Activated CD8-positive, alpha-beta memory T cell treated with anti-CD3 and anti-CD28 coated beads for 36 hours (primary cell): ENCODE results near the gene NOD2. TPM values are rescaled to one million over a fixed set of nuclear protein-coding genes. Genes with fewer than 3 reads are reported as not detected.

Experiments
- CTCF ChIA-PET: fragments of 350-600 bp; sonication (Branson Sonifier 250); formaldehyde crosslinking; loops from one replicate; lab custom pipeline; 2021; ENCODE audit warnings: antibody characterized with exemption; lab: Charles Lee
- POLR2A ChIA-PET: fragments of 350-600 bp; sonication (Branson Sonifier 250); formaldehyde crosslinking; loops from one replicate; lab custom pipeline; 2021; ENCODE audit warnings: antibody characterized with exemption; lab: Charles Lee
- total RNA-seq, 2 experiments: library from RNA; stranded (reverse); gene quantifications; one replicate each; pipeline ENCODE4 v1.2.3, GENCODE V29; 2021

NOD2 gene
- 1 to 10 TPM; 2.3 to 3.8 TPM for total RNA-seq

DNA sequence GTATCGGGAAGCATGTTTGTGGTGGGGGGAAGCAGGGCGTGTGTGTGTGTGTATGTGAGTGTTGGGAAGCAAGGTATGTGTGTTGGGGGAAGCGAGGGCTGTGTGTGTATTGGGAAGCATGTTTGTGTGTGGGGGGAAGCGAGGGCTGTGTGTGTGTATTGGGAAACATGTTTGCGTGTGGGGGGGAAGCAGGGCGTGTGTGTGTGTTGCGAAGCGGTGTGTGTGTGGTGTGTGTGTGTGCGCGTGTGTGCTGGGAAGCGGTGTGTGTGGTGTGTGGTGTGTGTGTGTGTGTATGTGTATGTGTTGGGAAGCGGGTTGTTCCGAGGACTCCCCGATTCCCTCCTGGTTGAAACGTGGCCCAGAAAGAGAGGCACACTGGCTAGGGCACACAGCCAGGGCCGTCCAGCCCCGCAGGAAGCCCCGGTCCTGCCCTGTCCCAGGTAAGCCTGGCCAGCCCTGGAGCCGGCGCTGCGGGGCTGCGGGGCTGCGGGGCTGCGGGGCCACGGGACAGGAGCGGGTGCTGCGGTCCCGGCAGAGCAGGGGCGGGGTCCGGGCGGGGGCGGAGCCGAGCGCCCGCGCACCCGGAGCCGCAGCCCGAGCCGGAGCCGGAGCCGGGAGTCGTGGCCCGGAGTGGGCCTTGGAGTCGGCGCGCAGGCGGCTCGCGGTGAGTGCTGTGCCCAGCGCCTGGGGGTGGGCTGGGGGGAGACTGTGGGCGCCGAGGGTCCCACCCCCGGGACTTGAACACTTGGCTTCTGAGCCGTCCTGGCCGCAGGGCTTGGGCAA, at the start of gene NOD2:
Gene NOD2, plus strand, starts transcription at position 608 of the 783 bp plus-strand sequence. CDS start 5,890 bp downstream, outside the sequence.
- ChIA-PET CTCF (no interaction called here), POLR2A (no interaction called here)

DNA sequence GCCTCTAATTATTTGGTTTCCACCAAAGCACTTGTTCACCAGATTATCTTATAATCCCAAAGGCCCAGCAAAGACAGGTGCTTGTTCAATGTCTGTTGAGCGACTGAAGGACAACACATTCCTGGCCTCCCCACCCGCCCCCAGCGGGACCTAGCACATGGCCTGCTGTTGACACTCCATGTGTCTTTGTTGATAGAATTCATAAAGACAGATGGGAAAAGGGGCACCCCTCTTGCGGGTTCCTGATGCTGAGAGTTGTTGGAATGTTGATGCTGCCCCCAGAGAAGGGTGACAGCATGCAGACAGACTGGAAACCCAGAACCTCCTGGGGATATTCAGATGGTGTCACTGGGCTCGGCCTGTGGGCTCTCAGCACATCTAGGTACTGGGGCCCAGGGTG, 49.2 kb upstream of the NOD2 start:
- CTCF ChIA-PET = no interaction called here
- POLR2A ChIA-PET = no interaction called here

DNA sequence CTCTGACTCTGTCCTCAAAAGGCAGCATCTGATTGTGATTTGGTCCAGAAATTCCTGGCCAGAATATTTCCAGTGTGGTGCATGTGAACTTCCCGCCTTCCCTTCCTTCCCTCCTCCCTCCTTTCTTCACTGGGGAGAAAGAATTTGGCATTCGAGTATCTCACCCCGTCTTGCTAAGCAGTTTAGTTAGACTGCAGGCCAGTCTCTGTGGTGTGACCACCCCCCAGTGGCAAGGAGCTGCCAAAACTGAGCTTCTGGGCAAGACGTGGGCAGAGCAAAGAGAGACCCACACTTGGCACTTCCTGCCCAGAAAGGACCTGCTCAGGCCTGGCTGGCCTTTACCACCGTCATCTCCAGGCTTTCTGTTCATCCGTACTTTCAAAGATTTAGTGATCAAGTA, 48.7 kb upstream of the NOD2 start:
- CTCF ChIA-PET = no interaction called here
- POLR2A ChIA-PET = no interaction called here

DNA sequence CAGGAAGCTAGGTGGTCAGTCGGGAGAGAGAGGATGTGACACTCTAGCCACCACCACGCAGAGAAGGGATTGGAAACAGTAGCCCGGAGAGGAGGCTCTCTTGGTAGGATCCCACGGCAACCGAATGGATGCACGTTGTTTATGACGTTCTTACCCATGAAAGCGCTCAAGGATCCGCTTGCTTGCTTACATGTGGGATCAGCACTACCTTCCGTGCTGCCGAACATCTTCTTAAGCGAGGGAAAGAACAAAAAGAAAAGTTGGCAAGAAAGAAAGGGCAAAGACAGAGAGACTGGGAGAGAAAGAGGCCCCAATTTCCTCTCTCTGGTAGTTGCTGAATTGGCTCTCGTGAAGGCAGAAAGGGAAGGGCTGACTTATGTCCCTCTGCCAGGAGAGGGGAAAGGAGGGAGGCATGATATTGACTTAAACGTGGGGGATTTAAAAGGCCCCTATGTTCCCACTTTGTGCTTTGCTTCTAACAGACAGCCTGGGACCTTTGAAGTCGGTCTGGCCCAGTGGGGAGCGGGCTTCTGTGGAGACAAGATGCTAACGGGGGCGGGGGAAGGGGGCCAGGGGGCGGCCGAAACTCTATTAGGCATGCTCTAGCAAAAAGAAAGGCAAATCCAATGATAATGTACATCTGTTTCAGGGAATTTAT, 47.7 kb upstream of the NOD2 start:
- CTCF ChIA-PET = interaction anchor here (0.7 kb wide), 1 partner anchor 45 kb away, joined by 3 read pairs; no protein-coding TSS in a partner anchor
- POLR2A ChIA-PET = no interaction called here

DNA sequence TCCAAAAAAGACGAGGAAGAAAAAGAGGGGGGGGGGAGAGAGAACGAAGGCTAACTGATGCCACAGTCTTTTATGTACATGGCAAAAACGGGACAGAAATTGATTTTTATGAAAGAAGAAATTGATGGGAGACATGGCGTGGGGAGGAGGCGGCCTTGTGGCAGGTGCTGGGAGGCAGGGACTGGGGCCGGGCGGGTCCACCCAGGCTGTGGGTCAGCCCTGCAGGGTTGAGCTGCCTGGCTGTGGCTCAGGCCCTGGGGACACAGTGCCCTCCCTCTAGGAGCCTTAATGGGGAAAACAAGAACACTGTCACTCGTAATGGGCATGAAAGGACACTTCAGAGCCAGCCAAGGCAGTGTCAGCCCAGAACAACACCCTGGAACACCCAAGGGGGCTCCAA, 47.1 kb upstream of the NOD2 start:
- ChIA-PET POLR2A (no interaction called here), CTCF (interaction anchor here (0.7 kb wide), 1 partner anchor 46 kb away, joined by 3 read pairs; no protein-coding TSS in a partner anchor)

DNA sequence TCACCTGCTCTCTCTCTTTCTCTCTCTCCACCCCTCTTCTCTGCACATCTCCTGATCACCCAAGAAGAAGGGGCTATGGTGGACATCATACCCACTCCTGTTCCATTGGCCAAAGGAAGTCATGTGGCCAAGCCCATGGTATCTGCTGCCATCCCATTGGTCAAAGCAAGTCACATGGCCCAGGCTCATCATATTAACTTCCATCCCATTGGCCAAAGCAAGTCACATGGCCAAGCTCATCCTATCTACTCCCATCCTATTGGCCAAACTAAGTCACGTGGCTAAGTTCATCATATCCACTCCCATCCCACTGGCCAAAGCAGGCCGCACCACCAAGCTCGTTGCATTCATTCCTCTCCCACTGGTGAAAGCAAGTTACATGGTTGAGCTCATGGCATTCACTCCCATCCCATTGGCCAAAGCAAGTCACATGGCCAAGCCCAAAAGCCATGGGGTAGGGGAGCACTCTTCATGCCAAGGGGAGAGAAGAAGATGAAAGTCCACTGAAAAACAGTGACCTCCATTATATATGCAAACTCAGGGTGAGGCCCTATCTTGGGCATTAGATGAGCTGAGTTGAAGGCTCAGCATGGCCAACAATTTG, 41.5 kb upstream of the NOD2 start:
- ChIA-PET CTCF (interaction anchor here (0.6 to 0.9 kb wide), 2 partner anchors 13 to 454 kb away, joined by 4 to 9 read pairs; no protein-coding TSS in a partner anchor), POLR2A (no interaction called here)

DNA sequence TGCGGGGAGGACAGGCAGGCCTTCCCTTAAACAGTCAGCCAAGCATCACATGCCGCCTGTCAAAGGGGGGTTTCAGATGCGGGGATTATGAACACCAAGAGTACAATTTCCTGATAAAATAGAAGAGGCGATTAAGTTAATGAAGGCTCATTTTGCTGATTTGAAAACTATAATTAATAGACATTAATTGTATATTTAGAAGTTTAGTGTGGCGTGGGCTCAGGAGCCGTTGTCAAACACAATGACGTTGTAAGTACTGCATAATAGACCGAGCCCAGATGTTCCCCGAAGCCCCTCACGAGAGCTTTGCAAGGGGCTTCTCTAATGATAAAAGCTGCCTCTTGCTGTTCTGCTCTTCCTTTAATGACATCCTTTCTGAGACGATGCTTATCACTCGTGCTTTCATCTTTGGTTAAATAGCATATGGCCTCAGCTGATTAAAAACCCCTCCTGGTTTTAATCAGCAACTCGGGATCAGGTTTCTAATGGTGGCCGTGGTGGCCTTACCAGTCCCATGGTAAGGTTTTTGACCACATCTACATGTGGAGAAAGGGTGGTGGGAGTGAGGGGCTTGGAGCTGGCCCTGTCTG, 40.5 kb upstream of the NOD2 start:
- POLR2A ChIA-PET = interaction anchor here (0.5 kb wide), 1 partner anchor 375 kb away, joined by 3 read pairs; no protein-coding TSS in a partner anchor
- CTCF ChIA-PET = no interaction called here

DNA sequence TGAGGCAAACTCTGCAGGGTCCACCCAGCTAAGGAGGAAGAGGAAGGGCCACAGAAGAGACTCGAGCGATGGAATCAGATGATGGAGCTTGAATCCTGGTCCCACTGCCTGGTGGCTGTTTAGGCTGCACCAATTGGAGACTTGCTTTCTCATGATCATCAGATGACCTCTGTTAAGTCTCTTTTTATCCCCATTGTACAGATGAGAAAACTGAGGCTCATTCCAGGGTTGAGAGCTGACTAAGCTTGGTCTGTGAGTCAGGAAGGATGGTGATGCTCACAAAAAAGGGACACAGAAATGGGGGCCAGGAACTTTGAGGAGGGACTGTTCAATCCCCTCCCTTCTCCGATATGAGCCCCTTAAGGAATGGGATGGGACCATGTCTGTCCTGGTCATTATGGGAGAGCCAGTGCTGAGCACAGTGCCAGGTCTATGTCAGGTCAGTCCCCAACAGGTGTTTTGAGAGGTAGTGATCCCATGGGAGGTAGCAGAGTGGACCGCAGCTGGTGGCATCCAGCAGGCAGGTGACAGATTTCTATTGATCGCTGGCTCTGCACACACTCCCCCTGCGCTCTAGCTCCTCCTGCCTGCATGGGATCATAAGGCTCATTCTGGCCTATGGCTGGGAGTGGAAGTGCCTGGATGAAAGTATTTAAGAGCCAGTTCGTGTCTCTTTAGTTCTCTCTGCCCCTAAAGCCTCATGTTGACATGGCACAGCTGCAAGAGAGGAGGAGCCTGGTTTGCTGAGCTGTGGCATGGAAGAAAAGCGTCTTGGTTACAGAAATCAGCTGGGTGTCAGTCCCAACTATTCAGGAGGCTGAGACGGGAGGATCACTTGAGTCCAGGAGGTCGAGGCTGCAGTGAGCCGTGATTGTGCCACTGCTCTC, 39.5 kb upstream of the NOD2 start:
- CTCF ChIA-PET = interaction anchor here (1.6 kb wide), 1 partner anchor 11 kb away, joined by 5 read pairs; no protein-coding TSS in a partner anchor
- POLR2A ChIA-PET = interaction anchor here (0.5 kb wide), 1 partner anchor 376 kb away, joined by 3 read pairs; no protein-coding TSS in a partner anchor

DNA sequence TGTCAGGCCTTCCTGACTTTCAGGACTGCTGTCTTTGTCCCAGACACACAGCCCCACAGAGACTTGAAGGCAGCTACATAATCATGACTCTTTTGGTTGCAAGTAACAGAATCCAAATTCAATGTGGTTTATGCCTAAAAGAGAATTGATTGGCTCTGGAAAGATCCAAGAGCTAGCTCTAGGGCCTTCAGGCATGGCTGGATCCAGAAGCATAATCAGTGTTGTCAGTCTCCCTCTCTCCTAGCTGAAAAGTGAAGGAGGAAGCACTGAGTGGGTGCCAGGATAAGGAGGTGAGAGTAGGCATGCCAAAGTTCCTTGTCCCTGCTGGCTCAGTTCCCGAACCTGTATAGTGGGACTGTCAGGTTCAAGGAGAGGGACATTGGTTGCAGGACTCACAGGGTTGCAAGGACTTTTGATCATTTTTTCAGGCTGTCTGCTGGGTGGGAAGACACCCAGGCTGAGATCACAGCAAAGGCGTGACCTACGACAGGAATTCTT, 37.8 kb upstream of the NOD2 start:
- POLR2A ChIA-PET = no interaction called here
- CTCF ChIA-PET = interaction anchor here (1.4 to 1.6 kb wide), 2 partner anchors 10 to 11 kb away, joined by 3 to 5 read pairs; no protein-coding TSS in a partner anchor

DNA sequence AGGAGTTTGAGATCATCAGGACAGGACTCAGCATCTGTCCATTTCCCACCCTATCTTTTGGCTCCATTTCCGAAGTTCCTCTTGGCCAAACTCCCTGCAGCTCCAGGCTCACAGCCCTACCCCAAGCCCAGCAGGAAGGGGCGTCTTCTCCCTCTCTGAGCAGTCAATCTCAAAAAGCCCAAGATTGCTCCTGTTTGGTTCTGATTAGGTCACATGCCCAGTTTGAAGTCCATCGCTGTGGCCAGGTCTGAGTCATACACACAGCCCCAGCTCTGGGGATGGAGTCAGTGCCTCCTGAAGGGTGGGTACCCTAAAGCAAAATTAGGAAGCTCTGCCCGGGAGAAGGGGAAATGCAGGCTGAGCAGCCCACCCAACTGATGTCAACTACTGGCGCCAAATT, 36.2 kb upstream of the NOD2 start:
- ChIA-PET CTCF (interaction anchor here (1.2 to 1.4 kb wide), 2 partner anchors 8 to 10 kb away, joined by 3 read pairs; no protein-coding TSS in a partner anchor), POLR2A (no interaction called here)

DNA sequence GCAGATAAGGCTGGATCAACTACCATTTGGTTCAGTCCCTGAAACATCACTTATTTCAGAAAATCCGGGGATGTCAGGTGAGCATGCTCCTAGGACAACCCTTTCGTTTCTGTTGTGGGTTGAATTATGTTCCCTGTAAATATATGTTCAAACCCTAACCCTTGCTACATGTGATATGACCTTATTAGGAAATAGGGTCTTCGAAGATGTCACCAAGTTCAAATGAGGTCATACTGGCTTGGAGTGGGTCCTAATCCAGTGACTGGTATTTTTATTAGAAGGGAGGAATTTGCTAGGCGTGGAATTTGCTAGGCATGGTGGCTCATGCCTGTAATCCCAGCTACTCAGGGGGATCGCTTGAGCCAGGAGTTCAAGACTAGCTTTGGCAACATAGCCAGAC, 33.6 kb upstream of the NOD2 start:
- CTCF ChIA-PET = interaction anchor here (0.6 to 1.1 kb wide), 2 partner anchors 52 to 284 kb away, joined by 3 to 5 read pairs; no protein-coding TSS in a partner anchor
- POLR2A ChIA-PET = interaction anchor here (0.6 to 0.7 kb wide), 2 partner anchors 91 to 236 kb away, joined by 3 to 7 read pairs; no protein-coding TSS in a partner anchor

DNA sequence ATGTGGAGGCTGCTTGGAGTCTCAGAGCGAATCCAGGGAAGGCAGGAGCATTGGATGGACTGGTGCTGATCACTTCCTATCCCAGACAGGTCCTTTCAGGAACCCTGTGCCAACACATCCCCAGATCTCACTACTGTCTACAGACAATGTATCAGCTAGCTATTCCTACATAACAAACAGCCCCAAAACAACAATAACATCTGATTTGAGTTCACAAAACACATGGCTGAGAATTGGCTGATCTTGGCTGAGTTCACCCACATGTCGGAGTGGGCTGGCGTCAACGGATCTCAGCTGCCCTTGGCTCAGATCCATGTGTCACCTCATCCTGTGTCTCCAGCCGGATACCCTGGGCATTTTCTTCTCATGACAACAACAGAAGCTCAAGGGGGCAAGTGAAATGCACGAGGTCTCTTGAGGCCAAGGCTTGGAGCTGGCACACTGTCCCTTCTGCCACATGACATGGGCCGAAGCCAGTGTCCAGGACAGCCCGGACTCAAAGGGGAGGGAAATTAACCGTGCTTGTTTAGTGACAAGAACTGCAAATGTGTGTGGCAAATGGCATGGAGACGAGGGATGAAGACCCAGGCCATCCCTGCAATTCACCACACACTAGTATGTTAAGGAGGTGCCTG, 31.0 kb upstream of the NOD2 start:
- CTCF ChIA-PET = interaction anchor here (1.1 to 11.6 kb wide), 3 partner anchors 82 to 142 kb away, joined by 3 to 104 read pairs (median 4); no protein-coding TSS in a partner anchor
- POLR2A ChIA-PET = no interaction called here

DNA sequence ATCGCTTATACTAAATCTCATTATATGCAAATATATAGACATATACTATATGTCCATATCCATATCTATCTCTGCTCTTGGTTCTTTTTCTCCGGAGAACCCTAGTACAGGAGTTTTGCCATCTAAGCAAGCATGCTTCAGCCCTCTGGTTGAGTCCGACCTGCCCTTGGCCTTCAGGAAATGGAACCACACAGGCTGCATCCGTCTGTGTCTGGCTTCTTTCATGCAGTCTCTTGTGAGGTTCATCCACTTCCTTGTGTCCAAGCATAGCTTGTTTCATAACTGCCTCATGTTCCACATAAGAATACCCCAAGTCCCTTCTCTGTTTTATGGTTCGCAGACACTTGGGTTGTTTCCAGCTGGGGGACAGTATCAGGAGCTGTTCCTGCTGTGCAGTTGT, 29.1 kb upstream of the NOD2 start:
- ChIA-PET CTCF (interaction anchor here (0.7 to 11.6 kb wide), 8 partner anchors 17 to 413 kb away, joined by 3 to 104 read pairs (median 10); partner anchors contain the start of genes CYLD and SNX20), POLR2A (interaction anchor here (1.7 kb wide), 1 partner anchor 82 kb away, joined by 4 read pairs; no protein-coding TSS in a partner anchor)

DNA sequence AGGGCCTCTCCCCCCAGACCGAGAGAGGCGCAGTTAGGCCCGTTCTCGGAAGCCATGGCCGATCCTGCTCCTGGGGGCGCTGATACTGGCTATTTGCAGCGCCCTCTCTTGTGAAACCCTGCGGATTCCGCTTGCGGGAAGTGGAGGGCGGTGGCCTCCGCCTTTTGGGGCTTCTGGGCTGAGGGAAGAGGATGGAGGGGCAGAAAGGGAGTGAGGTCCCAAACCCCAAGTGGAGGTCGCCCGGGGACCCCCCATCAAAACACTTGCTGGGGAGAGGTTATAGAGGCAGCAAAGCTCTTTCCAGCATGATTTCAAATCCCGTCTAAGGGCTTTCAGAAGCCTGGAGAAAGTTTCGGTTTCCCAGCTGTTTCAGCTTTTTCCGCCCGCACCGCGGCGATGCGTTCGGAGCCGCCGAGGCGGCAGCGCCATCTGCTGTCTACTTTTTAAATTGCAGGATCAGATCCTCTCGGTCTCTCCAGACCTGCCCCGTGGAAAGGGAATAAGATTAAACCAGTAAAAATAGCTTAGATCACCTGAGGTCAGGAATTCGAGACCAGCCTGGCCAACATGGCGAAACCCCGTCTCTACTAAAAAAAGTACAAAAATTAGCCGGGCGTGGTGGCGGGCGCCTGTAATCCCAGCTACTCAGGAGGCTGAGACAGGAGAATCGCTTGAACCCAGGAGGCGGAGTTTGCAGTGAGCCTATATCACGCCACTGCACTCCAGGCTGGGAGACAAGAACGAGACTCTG, 28.1 kb upstream of the NOD2 start:
- ChIA-PET CTCF (interaction anchor here (0.6 to 11.6 kb wide), 26 partner anchors 8 to 468 kb away, joined by 3 to 104 read pairs (median 4); partner anchors contain the start of genes CYLD and SNX20), POLR2A (interaction anchor here (1.7 kb wide), 1 partner anchor 81 kb away, joined by 4 read pairs; no protein-coding TSS in a partner anchor)

DNA sequence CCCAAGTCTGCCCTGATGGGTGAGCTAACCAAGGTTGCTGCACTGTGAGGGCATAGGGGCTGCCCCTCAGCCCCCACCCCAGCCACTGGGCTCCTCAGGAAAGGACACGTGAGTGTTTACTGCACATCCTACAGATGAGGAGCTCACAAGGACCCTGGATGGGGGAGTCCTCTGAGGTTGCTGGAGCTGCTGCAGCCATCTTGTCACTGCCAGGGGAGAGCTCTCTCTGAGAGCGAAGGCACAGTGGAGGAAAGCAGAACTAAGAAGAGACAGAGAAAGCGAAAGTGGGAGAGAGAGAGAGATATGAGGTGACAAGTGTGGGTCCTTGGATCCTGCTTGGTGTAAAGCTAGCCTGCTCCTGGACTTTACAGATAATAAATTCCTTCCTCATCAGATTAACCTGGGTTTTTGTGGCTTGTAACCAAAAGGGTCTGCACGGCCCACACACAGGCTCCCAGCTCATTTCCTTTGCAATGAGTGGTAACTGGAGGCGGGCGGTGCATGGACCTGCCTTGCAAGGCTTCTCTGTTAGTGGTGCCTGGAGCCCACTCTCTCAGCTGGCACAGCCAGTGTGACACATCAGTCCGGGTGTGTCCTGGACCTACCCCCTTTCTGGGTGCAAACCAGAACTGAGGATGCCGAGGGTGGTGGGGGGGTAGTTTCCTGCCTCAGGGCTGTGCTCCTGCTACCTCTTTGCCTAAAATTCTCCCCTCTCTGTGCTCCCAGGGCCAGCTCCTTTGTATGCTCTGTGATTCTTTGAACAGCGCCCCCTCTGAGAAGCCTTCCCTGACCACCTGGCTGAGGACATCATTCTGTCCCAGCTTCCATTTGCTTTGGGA, 26.5 kb upstream of the NOD2 start:
- CTCF ChIA-PET = interaction anchor here (0.7 to 11.6 kb wide), 17 partner anchors 9 to 453 kb away, joined by 3 to 104 read pairs (median 4); partner anchors contain the start of genes CYLD and SNX20

More for the DNA sequence above, 26.5 kb upstream of the NOD2 start:
- POLR2A ChIA-PET = interaction anchor here (0.8 to 1.8 kb wide), 3 partner anchors 14 to 135 kb away, joined by 3 to 7 read pairs (median 4); partner anchors contain the start of gene SNX20
